ENCODE results near the gene C11orf71. TPM values are rescaled to one million over a fixed set of nuclear protein-coding genes. Genes with fewer than 3 reads are reported as not detected.

Gene C11orf71
- total and polyA plus RNA-seq, 9 donors = 6.5 to 15.3 (median 9.5) TPM

DNA sequence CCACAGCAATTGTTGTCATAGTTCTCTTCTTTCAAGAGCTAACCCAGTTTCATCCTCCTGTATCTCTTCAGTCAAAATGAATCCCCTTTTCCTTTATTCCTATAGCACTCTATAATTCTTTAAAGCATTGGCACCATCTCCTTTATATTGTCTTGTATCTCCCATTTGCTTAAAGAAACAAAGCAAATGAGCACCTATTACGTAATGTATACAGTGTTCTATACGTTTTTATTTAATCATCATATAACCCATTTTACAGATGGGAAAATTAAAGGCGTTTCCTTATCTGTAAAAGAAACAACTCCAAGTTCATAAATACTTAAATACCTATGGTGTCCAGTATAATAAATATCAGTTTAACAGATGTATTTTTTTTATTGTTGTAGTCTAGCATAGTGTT lies 32.6 kb upstream of the C11orf71 start:
- no peaks in the 10 kb centered on the region for H3K27me3 ChIP-seq
- no peak for TF ChIP-seq EP300 (IDR thresholded peaks at IDR 0.05)
- TF ChIP-seq, protein P1, sequence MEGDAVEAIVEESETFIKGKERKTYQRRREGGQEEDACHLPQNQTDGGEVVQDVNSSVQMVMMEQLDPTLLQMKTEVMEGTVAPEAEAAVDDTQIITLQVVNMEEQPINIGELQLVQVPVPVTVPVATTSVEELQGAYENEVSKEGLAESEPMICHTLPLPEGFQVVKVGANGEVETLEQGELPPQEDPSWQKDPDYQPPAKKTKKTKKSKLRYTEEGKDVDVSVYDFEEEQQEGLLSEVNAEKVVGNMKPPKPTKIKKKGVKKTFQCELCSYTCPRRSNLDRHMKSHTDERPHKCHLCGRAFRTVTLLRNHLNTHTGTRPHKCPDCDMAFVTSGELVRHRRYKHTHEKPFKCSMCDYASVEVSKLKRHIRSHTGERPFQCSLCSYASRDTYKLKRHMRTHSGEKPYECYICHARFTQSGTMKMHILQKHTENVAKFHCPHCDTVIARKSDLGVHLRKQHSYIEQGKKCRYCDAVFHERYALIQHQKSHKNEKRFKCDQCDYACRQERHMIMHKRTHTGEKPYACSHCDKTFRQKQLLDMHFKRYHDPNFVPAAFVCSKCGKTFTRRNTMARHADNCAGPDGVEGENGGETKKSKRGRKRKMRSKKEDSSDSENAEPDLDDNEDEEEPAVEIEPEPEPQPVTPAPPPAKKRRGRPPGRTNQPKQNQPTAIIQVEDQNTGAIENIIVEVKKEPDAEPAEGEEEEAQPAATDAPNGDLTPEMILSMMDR (IDR thresholded peaks at IDR 0.05) = no peak
- no peak for TF ChIP-seq POLR2A (IDR thresholded peaks at IDR 0.05)
- H3K4me1 ChIP-seq (ENCODE audit: insufficient read depth) = no peaks in the 10 kb centered on the region
- H3K9me3 ChIP-seq = no peaks in the 10 kb centered on the region
- H3K36me3 ChIP-seq = no peaks in the 10 kb centered on the region
- 90 to 93% (median 92%) methylated on average over 3 of the region's 3 CpGs for WGBS, 3 donors
- H3K27ac ChIP-seq = no peak overlapping the region
- intact Hi-C loops (cut with DNase I) = no loop called here
- DNase-seq = no peak
- no peak overlapping the region for H3K4me3 ChIP-seq

DNA sequence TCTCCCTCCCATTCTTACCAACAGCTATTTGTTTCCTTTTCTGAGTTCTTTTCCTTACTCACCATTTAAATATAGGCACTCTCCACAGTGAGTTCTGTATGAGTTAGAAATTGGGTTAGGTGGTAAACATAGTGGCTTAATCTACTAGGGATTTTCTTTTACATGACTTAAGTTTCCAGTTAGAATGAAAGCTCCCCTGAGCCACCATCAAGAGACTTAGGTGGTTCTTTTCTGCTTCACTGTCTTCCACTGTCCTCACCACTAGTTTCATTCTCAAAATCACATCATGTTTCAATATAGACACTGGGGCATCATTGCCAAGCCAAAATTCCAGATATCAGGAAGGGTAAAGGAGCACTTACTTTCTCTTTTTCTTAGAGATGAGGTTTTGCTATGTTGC lies 30.0 kb upstream of the C11orf71 start:
- no peak for DNase-seq
- intact Hi-C loops (cut with DNase I) = no loop called here

DNA sequence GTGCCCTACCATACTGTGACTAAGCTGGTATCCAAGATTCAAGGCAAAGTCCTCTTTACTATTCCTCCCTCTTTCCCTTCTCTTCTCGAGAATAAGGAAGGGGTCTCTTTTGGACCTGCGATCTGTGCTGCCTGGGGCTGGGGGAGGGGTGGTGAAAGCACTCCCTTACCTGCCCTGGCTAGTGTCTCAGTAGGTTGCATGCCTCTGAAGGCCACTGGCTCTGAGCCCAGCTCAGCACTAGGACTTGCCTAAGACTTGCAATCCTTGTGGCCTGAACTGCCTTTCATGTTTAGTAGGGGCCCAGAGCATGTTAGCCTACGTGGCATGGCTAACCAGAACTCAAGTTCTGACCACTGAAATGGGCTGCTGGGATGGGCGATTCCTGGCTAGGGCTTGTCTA lies 26.0 kb upstream of the C11orf71 start:
- Histone ChIP-seq H3K27me3 (no peaks in the 10 kb centered on the region), H3K4me3 (no peak overlapping the region), H3K9me3 (no peaks in the 10 kb centered on the region), H3K36me3 (no peaks in the 10 kb centered on the region), H3K4me1 (ENCODE audit: insufficient read depth) (no peaks in the 10 kb centered on the region), H3K27ac (no peak overlapping the region)
- intact Hi-C loops (cut with DNase I) = no loop called here
- 94 to 95% (median 94%) methylated on average over 4 of the region's 4 CpGs for WGBS, 3 donors
- DNase-seq = no peak
- TF ChIP-seq, protein P1 (IDR thresholded peaks at IDR 0.05) = no peak
- TF ChIP-seq POLR2A (IDR thresholded peaks at IDR 0.05) = no peak
- TF ChIP-seq EP300 (IDR thresholded peaks at IDR 0.05) = no peak

More for the DNA sequence above, 30.0 kb upstream of the C11orf71 start:
- Histone ChIP-seq H3K4me3 (no peak overlapping the region), H3K9me3 (no peaks in the 10 kb centered on the region), H3K4me1 (ENCODE audit: insufficient read depth) (no peaks in the 10 kb centered on the region), H3K27ac (no peak overlapping the region), H3K27me3 (no peaks in the 10 kb centered on the region), H3K36me3 (no peaks in the 10 kb centered on the region)
- no peak for TF ChIP-seq POLR2A (IDR thresholded peaks at IDR 0.05)
- TF ChIP-seq, protein P1 (IDR thresholded peaks at IDR 0.05) = no peak
- no peak for TF ChIP-seq EP300 (IDR thresholded peaks at IDR 0.05)

DNA sequence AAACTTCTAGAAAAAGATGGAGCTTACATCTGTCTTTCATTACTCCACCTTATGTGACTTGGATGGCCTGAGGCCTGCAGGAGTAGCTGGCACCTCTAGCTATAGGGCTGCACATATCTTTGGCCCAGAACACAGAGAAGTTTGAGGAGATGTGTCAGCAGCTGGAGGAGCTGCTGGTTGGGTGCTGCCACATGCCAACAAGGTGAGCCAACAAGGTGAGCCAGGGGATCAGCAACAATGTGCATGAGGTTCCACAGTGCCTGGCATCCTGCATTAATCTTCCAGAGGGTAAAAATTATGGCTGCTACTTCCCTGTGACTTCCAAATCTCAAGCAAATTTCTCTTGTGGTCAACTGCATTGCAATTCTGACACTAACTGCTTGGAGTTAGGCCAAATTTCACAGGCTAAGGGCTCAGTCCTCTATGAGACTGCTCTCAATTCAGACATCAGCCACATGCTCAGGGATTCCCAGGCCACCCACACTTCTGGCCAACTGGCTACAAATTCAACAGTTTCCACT lies 16.2 kb upstream of the C11orf71 start:
- Histone ChIP-seq H3K27me3 (no peaks in the 10 kb centered on the region), H3K9me3 (no peaks in the 10 kb centered on the region), H3K4me3 (no peak overlapping the region), H3K27ac (no peak overlapping the region), H3K4me1 (ENCODE audit: insufficient read depth) (no peaks in the 10 kb centered on the region), H3K36me3 (no peaks in the 10 kb centered on the region)
- no peak for DNase-seq
- no peak for TF ChIP-seq POLR2A (IDR thresholded peaks at IDR 0.05)
- TF ChIP-seq EP300 (IDR thresholded peaks at IDR 0.05) = no peak
- TF ChIP-seq, protein P1 (IDR thresholded peaks at IDR 0.05) = no peak
- intact Hi-C loops (cut with DNase I) = no loop called here

All from ovary (tissue), 9 donors.